Measurements from ENCODE around the gene HOXB2. TPM values are rescaled to one million over a fixed set of nuclear protein-coding genes. Genes with fewer than 3 reads are reported as not detected.

The HOXB2 gene
- total RNA-seq, 2 donors from 2014 or later: 4.1 to 9.5 TPM

DNA sequence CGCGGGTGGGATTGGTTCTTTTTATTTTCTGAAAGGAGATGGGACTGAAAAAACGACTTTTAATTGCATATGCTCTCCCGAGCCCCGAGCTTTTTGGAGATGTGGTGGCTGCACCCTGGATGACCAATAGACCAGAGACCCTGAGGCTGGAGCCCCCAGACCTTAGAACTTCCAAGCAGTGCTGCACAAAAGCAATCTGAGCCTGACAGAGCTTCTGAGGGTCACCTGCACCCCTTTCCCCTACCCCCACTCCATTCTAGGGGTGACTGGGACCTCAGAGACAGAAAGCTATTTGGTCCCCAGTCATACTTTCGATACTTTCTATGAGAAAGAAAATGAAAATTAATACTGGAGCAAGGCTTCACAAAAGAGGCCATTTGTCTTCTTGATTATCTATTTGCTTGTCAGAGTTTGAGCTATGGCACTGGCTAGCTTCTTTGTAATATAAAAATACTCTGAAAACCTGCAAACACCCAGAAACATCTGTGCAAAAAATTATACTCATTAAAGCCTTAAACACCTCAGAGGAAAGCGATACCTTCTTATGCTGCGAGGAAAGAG, 29.7 kb upstream of the HOXB2 start:
- Histone ChIP-seq H3K27me3 (replicated peaks; ENCODE audit: insufficient read depth) (peaks cover 43% of the 10 kb centered on the region), H3K36me3 (no peaks in the 10 kb centered on the region), H3K4me3 (no peak overlapping the region), H3K4me1 (replicated peaks) (no peaks in the 10 kb centered on the region), H3K27ac (no peak overlapping the region), H3K9me3 (no peaks in the 10 kb centered on the region)
- WGBS: 35% methylated on average over 8 of the region's 8 CpGs
- no peak for TF ChIP-seq CTCF (IDR thresholded peaks at IDR 0.05)
- TF ChIP-seq POLR2A (IDR thresholded peaks at IDR 0.05): no peak
- TF ChIP-seq POLR2AphosphoS5 (IDR thresholded peaks at IDR 0.05): no peak
- intact Hi-C loops (cut with DNase I): no loop called here
- no peak for DNase-seq (ENCODE audit: low spot score)

GRCh38 chr17:48571826-48572417, 27.0 kb upstream of the HOXB2 start:
- Histone ChIP-seq H3K27me3 (replicated peaks; ENCODE audit: insufficient read depth) (peaks cover 32% of the 10 kb centered on the region), H3K4me1 (replicated peaks) (no peaks in the 10 kb centered on the region), H3K9me3 (no peaks in the 10 kb centered on the region), H3K27ac (no peak overlapping the region), H3K4me3 (no peak overlapping the region), H3K36me3 (no peaks in the 10 kb centered on the region)
- WGBS: 92% methylated on average over 1 of the region's 1 CpG
- TF ChIP-seq POLR2A (IDR thresholded peaks at IDR 0.05) (no peak), POLR2AphosphoS5 (IDR thresholded peaks at IDR 0.05) (no peak), CTCF (IDR thresholded peaks at IDR 0.05) (no peak)
- DNase-seq (ENCODE audit: low spot score): no peak
- intact Hi-C loops (cut with DNase I): no loop called here

DNA sequence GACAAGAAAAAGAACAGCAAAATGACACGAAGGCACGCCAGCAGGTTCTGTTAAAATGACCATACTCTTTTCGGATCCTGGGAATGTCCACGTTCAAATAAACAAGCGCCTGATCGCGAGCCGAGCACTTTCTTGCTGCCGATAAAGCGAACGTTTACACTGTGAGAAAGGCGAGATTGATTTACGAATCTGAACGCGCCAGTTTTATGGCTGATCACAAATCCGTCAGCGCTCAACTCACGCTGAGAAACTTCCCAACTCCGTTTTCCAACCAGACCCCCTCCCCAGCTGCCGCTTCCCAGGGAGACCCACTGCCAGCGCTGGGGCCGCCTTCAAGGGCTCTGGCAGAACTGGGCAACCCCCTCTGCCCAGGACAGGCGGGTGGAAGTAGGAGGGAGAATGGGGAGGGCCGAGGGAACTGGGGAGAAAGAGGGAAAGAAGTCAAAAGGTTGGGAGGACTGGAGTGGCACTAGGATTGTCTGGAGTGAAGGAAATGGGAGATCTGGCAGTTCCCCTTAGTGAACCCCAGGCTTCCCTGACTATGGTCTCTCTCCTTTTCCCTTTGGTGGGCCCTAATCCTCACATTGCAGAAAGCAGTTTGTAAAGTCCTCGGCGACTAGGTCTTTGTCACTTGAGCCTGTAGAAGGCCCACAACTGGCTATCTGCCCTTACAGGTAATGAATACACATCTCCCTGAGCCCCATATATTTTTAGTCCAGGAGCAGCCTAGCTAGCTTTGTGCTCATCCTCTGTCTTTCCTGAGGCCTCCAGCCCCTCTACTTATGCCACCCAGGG, 26.3 kb upstream of the HOXB2 start:
- TF ChIP-seq CTCF (IDR thresholded peaks at IDR 0.05): no peak
- TF ChIP-seq POLR2AphosphoS5 (IDR thresholded peaks at IDR 0.05): no peak
- TF ChIP-seq POLR2A (IDR thresholded peaks at IDR 0.05): no peak
- H3K4me1 ChIP-seq (replicated peaks): no peaks in the 10 kb centered on the region

DNA sequence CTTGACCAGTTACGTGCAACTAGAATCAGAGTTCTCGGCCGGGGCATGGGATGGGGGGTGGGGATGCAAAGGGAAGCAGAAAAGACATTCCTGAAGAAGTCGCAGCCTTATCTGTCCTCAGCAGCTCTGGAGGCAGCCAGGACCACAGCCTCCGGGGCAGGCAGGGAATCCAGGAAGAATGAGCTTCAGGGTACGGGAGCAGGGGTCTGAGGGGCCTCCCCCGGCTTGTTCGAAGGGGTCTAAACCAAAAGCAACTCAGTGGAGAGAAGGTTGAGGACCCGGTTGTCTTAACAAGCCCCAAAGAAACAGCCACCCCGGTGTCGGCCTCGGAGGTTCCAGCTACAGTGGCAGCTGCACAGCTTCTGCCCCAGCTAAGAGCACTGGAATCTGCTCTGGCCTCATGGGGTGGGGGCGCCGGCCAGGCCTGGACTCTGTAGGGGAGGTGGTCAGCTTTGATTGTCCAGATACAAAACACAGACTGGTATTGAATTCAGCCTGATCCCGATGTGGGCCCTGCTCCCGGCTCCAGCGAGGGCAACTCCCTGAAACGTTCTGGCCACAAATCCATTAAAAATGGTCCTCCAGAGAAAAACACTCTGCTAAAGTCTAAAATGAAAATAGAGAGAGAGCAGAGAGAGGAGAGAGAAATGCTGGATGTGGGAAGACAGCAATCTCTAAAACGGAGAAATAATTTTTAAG, 25.6 kb upstream of the HOXB2 start:
- H3K4me1 ChIP-seq (replicated peaks): no peaks in the 10 kb centered on the region
- H3K36me3 ChIP-seq: no peaks in the 10 kb centered on the region
- no peak overlapping the region for H3K27ac ChIP-seq
- TF ChIP-seq POLR2AphosphoS5 (IDR thresholded peaks at IDR 0.05): no peak
- no peak for TF ChIP-seq POLR2A (IDR thresholded peaks at IDR 0.05)
- no peak for TF ChIP-seq CTCF (IDR thresholded peaks at IDR 0.05)
- DNase-seq (ENCODE audit: low spot score): no peak
- 38% methylated on average over 19 of the region's 19 CpGs for WGBS
- no peaks in the 10 kb centered on the region for H3K9me3 ChIP-seq
- intact Hi-C loops (cut with DNase I): no loop called here
- H3K4me3 ChIP-seq: no peak overlapping the region
- peaks cover 18% of the 10 kb centered on the region for H3K27me3 ChIP-seq (replicated peaks; ENCODE audit: insufficient read depth)

More for the DNA sequence above, 26.3 kb upstream of the HOXB2 start:
- no peak for DNase-seq (ENCODE audit: low spot score)
- intact Hi-C loops (cut with DNase I): no loop called here
- H3K4me3 ChIP-seq: no peak overlapping the region
- no peak overlapping the region for H3K27ac ChIP-seq
- H3K9me3 ChIP-seq: no peaks in the 10 kb centered on the region
- no peaks in the 10 kb centered on the region for H3K36me3 ChIP-seq
- 43% methylated on average over 26 of the region's 26 CpGs for WGBS
- peaks cover 25% of the 10 kb centered on the region for H3K27me3 ChIP-seq (replicated peaks; ENCODE audit: insufficient read depth)

Data from prostate gland (tissue), 2 donors.